Ovary (tissue), 9 donors: ENCODE data around the gene PRR30. TPM values are rescaled to one million over a fixed set of nuclear protein-coding genes. Genes with fewer than 3 reads are reported as not detected.

Source experiments
- DNase-seq, 5 donors: peaks; one replicate each; pipeline ENCODE4 v3.0.0-alpha.2; 2019 to 2020
- H3K27ac ChIP-seq, 2 donors: fragments of 200-600 bp; one replicate each; pipeline versions ENCODE4 v1.5.1 to v1.8.0; 2019 to 2022
- H3K27me3 ChIP-seq: fragments of 200-600 bp; one replicate; pipeline ENCODE4 v1.8.0; 2022
- H3K36me3 ChIP-seq: fragments of 200-600 bp; sonication (generic); one replicate; pipeline ENCODE4 v1.5.1; 2019
- H3K4me1 ChIP-seq: one replicate; pipeline ENCODE4 v1.8.1; 2013; ENCODE audit warnings: mild to moderate bottlenecking, moderate library complexity; ENCODE audit not compliant: insufficient read depth
- H3K4me3 ChIP-seq: fragments of 200-600 bp; sonication (generic); one replicate; pipeline ENCODE4 v1.5.1; 2017
- H3K9me3 ChIP-seq, 2 donors: fragments of 200-600 bp in 1 of 2; sonication (generic) in 1 of 2; one replicate each; pipeline versions ENCODE4 v1.5.1 to v1.8.1; 2013 to 2019; ENCODE audit warnings: mild to moderate bottlenecking in 1 of 2, moderate library complexity in 1 of 2
- CTCF ChIP-seq, 3 donors: fragments of 450-650 bp in 2 of 3; fragments of 200-600 bp in 1 of 3; IDR thresholded peaks; one replicate each; pipeline versions ENCODE4 v1.5.1 to v1.8.0; 2016 to 2022; ENCODE audit warnings: antibody characterized with exemption in 3 of 3, mild to moderate bottlenecking in 1 of 3
- EP300 ChIP-seq: sonication (generic); formaldehyde crosslinking; IDR thresholded peaks from one replicate; pipeline ENCODE4 v1.6.1; 2017; ENCODE audit warnings: antibody characterized with exemption
- POLR2A ChIP-seq: fragments of 450-650 bp; IDR thresholded peaks from one replicate; pipeline ENCODE4 v1.6.1; 2017; ENCODE audit warnings: antibody characterized with exemption, mild to moderate bottlenecking, moderate library complexity
- WGBS, 3 donors: extraction: QIAGEN DNeasy Blood & Tissue Kit in 1 of 3; methylation state at CpG; one replicate each; pipeline versions ENCODE4 v1.1.5 to v1.1.7; 2013 to 2017; 5-methylcytosine and 5-hydroxymethylcytosine counted together
- intact Hi-C, 4 donors: fragments of 100-400 bp; cut with DNase I; formaldehyde crosslinking; loops; one replicate each; pipeline versions ENCODE4 v1.11.0 to v1.15.1; 2022 to 2023
- polyA plus RNA-seq, 2 donors: library from polyadenylated mRNA; stranded (reverse); fragments of 200-250 nt in 1 of 2; fragments of 350-450 nt in 1 of 2; fragmentation: Illumina TruSeq in 1 of 2; extraction: RNeasy Lipid Tissue Mini Kit (QIAGEN cat#74804) in 1 of 2; gene quantifications; one replicate each; pipeline ENCODE4 v1.2.3, GENCODE V29; 2013 to 2014
- total RNA-seq, 7 donors: library from RNA; depleted of rRNA in 2 of 7; stranded (reverse); fragments of >200 nt in 2 of 7; fragmentation: NEBNext Ultra II Directional in 3 of 7; extraction: Animal tissue kit (Norgen Biotek cat#: 25700) in 3 of 7; gene quantifications; one replicate each; pipeline versions ENCODE4 v1.1.0 to v1.2.4, GENCODE V29; 2016 to 2023
- donor health status: DM: no; HTN: no; CAD: no; lungs with moderate emphysema.
- donor health status: DM: no; HTN: no; CAD: no.
- donor health status: Bipolar disorder and iron deficiency.
- donor health status: DM: yes; HTN: yes; CAD: no.
- donor health status: DM: no; HTN: no; CAD: no.
- donor health status: DM: yes; HTN: yes; CAD: no.

Gene PRR30
- total and polyA plus RNA-seq, 9 donors, result not detected

- 90 to 91% (median 91%) methylated on average over 8 of the region's 8 CpGs for WGBS, 3 donors
- intact Hi-C loops, result no loop called here
- no peak for DNase-seq
- Histone ChIP-seq H3K27ac (no peak overlapping the region), H3K9me3 (no peaks in the 10 kb centered on the region), H3K27me3 (no peaks in the 10 kb centered on the region), H3K4me1 (peaks cover 1% of the 10 kb centered on the region), H3K4me3 (no peak overlapping the region), H3K36me3 (no peaks in the 10 kb centered on the region)
- no peak for TF ChIP-seq CTCF (IDR thresholded peaks at IDR 0.05)
- TF ChIP-seq POLR2A, result no peak
- no peak for TF ChIP-seq EP300
Measured at GRCh38 chr2:27164960-27165763, 26.0 kb upstream of the PRR30 start.

GRCh38 chr2:27162151-27163121 lies 23.2 kb upstream of the PRR30 start:
- TF ChIP-seq POLR2A (no peak), EP300 (no peak), CTCF (IDR thresholded peaks at IDR 0.05) (no peak)
- Histone ChIP-seq H3K27me3 (no peaks in the 10 kb centered on the region), H3K4me1 (peaks cover 6% of the 10 kb centered on the region), H3K4me3 (no peak overlapping the region), H3K27ac (no peak overlapping the region), H3K9me3 (no peaks in the 10 kb centered on the region), H3K36me3 (no peaks in the 10 kb centered on the region)
- intact Hi-C loops, result no loop called here
- no peak for DNase-seq
- 57 to 71% (median 63%) methylated on average over 15 of the region's 15 CpGs for WGBS, 3 donors

GRCh38 chr2:27160191-27160590 lies 21.0 kb upstream of the PRR30 start:
- H3K9me3 ChIP-seq, result no peaks in the 10 kb centered on the region
- TF ChIP-seq EP300 (no peak), POLR2A (no peak), CTCF (IDR thresholded peaks at IDR 0.05) (no peak)
- peaks cover 12% of the 10 kb centered on the region for H3K4me1 ChIP-seq
- H3K4me3 ChIP-seq, result no peak overlapping the region
- H3K36me3 ChIP-seq, result no peaks in the 10 kb centered on the region
- no peaks in the 10 kb centered on the region for H3K27me3 ChIP-seq
- DNase-seq, result no peak
- H3K27ac ChIP-seq, result no peak overlapping the region
- WGBS, 3 donors, result 90 to 94% (median 92%) methylated on average over 9 of the region's 9 CpGs
- intact Hi-C loops, result no loop called here

- no peak for TF ChIP-seq POLR2A
- TF ChIP-seq CTCF (IDR thresholded peaks at IDR 0.05), result no peak
- intact Hi-C loops, result no loop called here
- WGBS, 3 donors, result 61 to 91% (median 67%) methylated on average over 5 to 6 of the region's 6 CpGs
- no peaks in the 10 kb centered on the region for H3K27me3 ChIP-seq
- no peaks in the 10 kb centered on the region for H3K36me3 ChIP-seq
- H3K9me3 ChIP-seq, result no peaks in the 10 kb centered on the region
- no peak overlapping the region for H3K27ac ChIP-seq
- DNase-seq, result no peak
- H3K4me1 ChIP-seq, result peaks cover 16% of the 10 kb centered on the region
- H3K4me3 ChIP-seq, result no peak overlapping the region
Measured at GRCh38 chr2:27159271-27159670, 20.1 kb upstream of the PRR30 start.
